Measurements from ENCODE around the gene SYT17.

Gene SYT17

GRCh38 chr16:19309178-19309577 lies 141.1 kb downstream of the SYT17 start:
- TF ChIP-seq, protein P1, sequence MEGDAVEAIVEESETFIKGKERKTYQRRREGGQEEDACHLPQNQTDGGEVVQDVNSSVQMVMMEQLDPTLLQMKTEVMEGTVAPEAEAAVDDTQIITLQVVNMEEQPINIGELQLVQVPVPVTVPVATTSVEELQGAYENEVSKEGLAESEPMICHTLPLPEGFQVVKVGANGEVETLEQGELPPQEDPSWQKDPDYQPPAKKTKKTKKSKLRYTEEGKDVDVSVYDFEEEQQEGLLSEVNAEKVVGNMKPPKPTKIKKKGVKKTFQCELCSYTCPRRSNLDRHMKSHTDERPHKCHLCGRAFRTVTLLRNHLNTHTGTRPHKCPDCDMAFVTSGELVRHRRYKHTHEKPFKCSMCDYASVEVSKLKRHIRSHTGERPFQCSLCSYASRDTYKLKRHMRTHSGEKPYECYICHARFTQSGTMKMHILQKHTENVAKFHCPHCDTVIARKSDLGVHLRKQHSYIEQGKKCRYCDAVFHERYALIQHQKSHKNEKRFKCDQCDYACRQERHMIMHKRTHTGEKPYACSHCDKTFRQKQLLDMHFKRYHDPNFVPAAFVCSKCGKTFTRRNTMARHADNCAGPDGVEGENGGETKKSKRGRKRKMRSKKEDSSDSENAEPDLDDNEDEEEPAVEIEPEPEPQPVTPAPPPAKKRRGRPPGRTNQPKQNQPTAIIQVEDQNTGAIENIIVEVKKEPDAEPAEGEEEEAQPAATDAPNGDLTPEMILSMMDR (IDR thresholded peaks at IDR 0.05): no peak

DNA sequence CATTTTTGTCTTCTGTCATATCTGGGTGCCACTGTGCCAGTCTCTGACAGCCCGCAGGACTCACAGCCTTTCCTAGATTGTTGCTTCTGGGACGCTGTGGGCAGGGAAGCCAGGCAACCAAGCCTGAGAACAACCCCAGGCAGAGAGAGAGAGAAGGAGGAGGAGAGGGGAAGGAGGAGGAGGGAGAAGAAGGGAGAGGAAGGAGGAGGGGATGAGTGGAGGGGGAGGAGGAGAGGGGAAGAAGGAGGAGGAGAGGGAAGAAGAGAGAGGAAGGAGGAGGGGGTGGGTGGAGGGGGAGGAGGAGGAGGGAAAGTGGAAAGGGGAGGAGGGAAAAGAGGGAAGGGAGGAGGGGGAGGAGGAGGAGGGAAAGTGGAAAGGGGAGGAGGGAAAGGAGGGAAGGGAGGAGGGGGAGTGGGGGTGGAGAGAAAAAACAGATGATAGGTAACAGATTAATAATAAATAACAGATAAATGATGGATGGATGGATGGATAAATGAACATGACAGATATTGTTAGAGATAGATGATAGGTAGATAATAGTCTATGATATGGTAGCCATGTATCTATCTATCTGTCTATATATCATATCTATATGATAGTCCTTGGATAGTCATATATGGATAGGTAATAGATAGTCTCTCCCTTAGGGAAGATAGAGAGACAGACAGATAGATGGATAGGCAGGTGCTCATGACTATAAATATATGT lies 146.8 kb downstream of the SYT17 start:
- TF ChIP-seq, protein P1 (IDR thresholded peaks at IDR 0.05): no peak

GRCh38 chr16:19315889-19316433 lies 147.9 kb downstream of the SYT17 start:
- TF ChIP-seq, protein P1 (IDR thresholded peaks at IDR 0.05): no peak

GRCh38 chr16:19316846-19317245 lies 148.8 kb downstream of the SYT17 start:
- TF ChIP-seq, protein P1 (IDR thresholded peaks at IDR 0.05): no peak

Measured in LNCAP (cell line).